Esophagus squamous epithelium (tissue), 4 donors: Measurements from ENCODE around the gene SCMH1.

ENCODE experiments used
- POLR2A ChIP-seq, 4 donors: fragments of 450-650 bp; IDR thresholded peaks; one replicate each; pipeline ENCODE4 v1.6.1; 2017; ENCODE audit warnings: antibody characterized with exemption in 4 of 4, mild to moderate bottlenecking in 4 of 4, moderate library complexity in 3 of 4
- TF ChIP-seq, protein P1 (sequence below), 6 experiments: fragments of 450-650 bp in 4 of 6; fragments of 200-600 bp in 2 of 6; sonication (generic) in 2 of 6; IDR thresholded peaks; one replicate each; pipeline ENCODE4 v1.5.1; 2016 to 2019; ENCODE audit warnings: antibody characterized with exemption in 6 of 6, mild to moderate bottlenecking in 4 of 6, moderate library complexity in 4 of 6

DNA sequence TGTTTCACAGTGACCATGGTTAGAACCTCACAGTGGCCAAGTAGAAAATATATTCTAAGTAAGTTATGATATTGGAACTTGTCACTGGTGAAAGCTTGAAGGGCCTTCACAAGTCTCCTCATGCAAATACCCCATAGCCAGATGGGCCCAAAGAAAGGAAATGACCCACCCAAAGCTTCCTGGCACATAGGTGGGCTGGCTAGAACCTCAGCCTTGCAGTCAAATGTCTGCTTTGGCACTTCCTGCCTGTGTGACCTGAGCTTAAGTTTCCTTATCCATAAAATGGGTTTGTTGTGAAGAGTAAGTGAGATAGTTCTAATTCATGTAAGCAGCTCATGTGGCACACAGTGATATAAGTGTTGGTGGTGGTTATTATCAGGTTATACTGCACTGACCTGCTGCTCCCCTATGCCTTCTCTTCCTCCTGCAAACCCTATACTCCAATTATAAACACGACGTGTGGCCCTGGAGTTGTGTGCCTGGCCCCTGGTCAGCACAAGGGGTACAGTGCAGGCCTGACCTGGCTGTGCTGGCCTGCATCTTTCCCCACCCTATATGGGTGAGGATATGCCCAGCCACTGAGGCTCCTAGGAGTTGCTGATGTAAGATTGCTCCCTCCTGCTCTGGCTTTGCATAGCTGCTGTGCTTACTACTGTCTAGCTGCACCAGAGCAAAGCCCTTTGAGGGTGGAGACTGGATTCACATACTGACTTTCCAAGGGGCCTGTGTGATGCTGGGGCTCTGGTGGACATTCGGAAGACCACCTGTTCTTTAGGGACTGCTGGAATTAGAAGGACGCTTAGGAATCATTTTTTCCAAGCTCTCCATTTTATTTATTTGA is 215.9 kb downstream of the SCMH1 start:
- TF ChIP-seq, protein P1, sequence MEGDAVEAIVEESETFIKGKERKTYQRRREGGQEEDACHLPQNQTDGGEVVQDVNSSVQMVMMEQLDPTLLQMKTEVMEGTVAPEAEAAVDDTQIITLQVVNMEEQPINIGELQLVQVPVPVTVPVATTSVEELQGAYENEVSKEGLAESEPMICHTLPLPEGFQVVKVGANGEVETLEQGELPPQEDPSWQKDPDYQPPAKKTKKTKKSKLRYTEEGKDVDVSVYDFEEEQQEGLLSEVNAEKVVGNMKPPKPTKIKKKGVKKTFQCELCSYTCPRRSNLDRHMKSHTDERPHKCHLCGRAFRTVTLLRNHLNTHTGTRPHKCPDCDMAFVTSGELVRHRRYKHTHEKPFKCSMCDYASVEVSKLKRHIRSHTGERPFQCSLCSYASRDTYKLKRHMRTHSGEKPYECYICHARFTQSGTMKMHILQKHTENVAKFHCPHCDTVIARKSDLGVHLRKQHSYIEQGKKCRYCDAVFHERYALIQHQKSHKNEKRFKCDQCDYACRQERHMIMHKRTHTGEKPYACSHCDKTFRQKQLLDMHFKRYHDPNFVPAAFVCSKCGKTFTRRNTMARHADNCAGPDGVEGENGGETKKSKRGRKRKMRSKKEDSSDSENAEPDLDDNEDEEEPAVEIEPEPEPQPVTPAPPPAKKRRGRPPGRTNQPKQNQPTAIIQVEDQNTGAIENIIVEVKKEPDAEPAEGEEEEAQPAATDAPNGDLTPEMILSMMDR (IDR thresholded peaks at IDR 0.05): no peak
- no peak for TF ChIP-seq POLR2A (IDR thresholded peaks at IDR 0.05)
